ENCODE results near the gene GPHN.

Gene GPHN

DNA sequence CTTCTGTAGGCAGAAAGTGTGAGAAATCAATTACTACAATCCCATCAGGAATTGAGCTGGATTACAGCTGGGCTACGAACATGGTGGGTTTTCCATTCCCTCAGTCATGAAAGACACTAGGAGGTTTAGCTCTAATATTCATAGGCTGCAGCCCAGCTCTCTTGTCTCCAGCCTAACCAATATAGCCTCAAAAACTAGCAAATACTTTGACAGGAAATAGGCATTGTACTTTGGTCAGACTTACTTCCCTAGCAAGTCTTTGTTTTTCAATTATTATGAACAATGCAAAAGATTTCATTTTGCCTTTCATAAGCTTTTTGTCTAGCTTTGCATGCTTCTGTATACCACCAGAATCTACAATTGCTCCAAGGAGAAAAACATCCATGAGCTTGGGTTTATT lies 296.2 kb downstream of the GPHN start:
- no peak for DNase-seq
- H3K4me3 ChIP-seq (ENCODE audit: low read depth, low read length) = no peak overlapping the region
- no peaks in the 10 kb centered on the region for H3K27me3 ChIP-seq
- TF ChIP-seq, protein P1, sequence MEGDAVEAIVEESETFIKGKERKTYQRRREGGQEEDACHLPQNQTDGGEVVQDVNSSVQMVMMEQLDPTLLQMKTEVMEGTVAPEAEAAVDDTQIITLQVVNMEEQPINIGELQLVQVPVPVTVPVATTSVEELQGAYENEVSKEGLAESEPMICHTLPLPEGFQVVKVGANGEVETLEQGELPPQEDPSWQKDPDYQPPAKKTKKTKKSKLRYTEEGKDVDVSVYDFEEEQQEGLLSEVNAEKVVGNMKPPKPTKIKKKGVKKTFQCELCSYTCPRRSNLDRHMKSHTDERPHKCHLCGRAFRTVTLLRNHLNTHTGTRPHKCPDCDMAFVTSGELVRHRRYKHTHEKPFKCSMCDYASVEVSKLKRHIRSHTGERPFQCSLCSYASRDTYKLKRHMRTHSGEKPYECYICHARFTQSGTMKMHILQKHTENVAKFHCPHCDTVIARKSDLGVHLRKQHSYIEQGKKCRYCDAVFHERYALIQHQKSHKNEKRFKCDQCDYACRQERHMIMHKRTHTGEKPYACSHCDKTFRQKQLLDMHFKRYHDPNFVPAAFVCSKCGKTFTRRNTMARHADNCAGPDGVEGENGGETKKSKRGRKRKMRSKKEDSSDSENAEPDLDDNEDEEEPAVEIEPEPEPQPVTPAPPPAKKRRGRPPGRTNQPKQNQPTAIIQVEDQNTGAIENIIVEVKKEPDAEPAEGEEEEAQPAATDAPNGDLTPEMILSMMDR (IDR thresholded peaks at IDR 0.05; ENCODE audit: low read depth, low read length) = no peak
- peaks cover 9% of the 10 kb centered on the region for H3K9me3 ChIP-seq
- H3K36me3 ChIP-seq = no peaks in the 10 kb centered on the region
- H3K4me1 ChIP-seq = no peaks in the 10 kb centered on the region

DNA sequence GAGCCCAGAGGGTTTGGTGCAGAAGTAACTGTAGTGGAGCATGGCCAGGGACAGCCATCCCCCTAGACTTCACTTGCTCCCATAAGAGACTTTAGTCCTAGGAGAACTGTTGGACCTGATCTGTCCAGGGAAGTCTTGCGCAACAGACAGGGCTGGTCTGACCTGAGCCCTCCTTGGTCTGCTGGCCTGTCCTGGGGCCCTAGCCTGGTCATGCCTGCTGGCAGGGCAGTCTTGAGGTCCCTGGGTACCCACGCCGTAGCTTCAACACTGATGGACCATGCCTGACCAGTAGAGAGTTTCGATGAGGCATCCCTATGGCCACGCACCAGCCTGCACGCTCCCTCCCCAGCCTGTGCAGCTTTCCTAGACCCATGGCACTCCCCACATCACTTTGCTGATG lies 305.7 kb downstream of the GPHN start:
- H3K9me3 ChIP-seq = 0 out of 2 replicates have a peak, but pooled peaks cover 2% of the 10 kb centered on the region
- H3K4me3 ChIP-seq (ENCODE audit: low read depth, low read length) = no peak overlapping the region
- peaks cover 5% of the 10 kb centered on the region for H3K36me3 ChIP-seq
- no peaks in the 10 kb centered on the region for H3K27me3 ChIP-seq
- TF ChIP-seq, protein P1 (IDR thresholded peaks at IDR 0.05; ENCODE audit: low read depth, low read length) = no peak
- no peak for DNase-seq
- H3K4me1 ChIP-seq = no peaks in the 10 kb centered on the region

DNA sequence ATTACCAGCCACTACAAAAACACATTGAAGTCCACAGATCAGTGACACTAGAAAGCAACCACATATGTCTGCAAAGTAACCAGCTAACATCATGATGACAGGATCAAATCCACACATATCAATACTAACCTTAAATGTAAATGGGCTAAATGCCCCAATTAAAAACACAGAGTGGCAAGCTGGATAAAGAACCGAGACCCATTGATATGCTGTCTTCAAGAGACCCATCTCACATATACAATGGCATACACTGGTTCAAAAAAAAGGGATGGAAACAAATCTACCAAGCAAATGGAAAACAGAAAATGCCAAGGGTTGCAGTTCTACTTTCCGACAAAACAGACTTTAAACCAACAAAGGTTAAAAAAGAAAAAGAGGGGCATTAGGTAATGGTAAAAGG lies 307.7 kb downstream of the GPHN start:
- no peaks in the 10 kb centered on the region for H3K27me3 ChIP-seq
- peaks cover 5% of the 10 kb centered on the region for H3K36me3 ChIP-seq
- 0 out of 2 replicates have a peak, but pooled peaks cover 2% of the 10 kb centered on the region for H3K9me3 ChIP-seq

DNA sequence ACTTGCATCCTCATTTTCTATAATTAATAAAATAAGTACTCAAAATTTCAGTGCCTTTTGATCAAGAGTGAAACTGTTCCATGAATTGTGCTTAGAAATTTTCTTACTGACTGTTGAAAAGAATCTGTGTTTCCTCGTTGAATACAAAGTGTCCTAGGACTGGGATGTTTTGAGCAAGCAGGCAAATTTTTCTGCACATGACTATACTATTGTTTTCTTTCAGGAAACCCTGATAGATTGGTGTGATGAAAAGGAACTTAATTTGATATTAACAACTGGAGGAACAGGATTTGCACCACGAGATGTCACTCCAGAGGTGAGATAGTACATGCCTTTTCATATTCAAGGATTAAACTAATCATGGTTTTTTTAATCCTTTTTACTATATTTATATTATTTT lies 316.3 kb downstream of the GPHN start:
- no peak for DNase-seq
- H3K27me3 ChIP-seq = no peaks in the 10 kb centered on the region
- H3K4me1 ChIP-seq = no peaks in the 10 kb centered on the region
- no peaks in the 10 kb centered on the region; the same call in 1 of the 2 replicates for H3K36me3 ChIP-seq
- no peaks in the 10 kb centered on the region for H3K9me3 ChIP-seq
- no peak overlapping the region for H3K4me3 ChIP-seq (ENCODE audit: low read depth, low read length)
- TF ChIP-seq, protein P1 (IDR thresholded peaks at IDR 0.05; ENCODE audit: low read depth, low read length) = no peak

More for the DNA sequence above, 307.7 kb downstream of the GPHN start:
- DNase-seq = no peak
- TF ChIP-seq, protein P1 (IDR thresholded peaks at IDR 0.05; ENCODE audit: low read depth, low read length) = no peak
- Histone ChIP-seq H3K4me1 (no peaks in the 10 kb centered on the region), H3K4me3 (ENCODE audit: low read depth, low read length) (no peak overlapping the region)

DNA sequence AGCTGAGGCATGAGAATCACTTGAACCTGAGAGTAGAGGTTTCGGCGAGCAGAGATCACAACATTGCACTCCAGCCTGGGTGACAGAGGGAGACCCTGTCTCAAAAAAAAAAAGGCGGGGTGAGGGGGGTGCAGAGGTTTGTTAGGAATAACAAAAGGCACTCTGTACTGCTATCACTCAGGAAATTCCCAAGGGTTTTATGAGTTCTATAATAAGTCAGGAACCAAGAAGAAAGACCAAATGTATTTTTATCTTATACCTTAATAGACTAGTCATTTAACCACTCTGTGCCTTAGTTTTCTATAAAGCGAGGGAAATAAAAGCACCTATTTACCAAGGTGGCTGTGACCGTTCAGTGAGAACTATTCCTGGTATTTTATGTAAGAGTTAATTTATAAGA lies 319.2 kb downstream of the GPHN start:
- Histone ChIP-seq H3K4me1 (no peaks in the 10 kb centered on the region), H3K36me3 (no peaks in the 10 kb centered on the region; the same call in 1 of the 2 replicates), H3K9me3 (no peaks in the 10 kb centered on the region), H3K4me3 (ENCODE audit: low read depth, low read length) (no peak overlapping the region), H3K27me3 (no peaks in the 10 kb centered on the region)
- TF ChIP-seq, protein P1 (IDR thresholded peaks at IDR 0.05; ENCODE audit: low read depth, low read length) = no peak
- no peak for DNase-seq

DNA sequence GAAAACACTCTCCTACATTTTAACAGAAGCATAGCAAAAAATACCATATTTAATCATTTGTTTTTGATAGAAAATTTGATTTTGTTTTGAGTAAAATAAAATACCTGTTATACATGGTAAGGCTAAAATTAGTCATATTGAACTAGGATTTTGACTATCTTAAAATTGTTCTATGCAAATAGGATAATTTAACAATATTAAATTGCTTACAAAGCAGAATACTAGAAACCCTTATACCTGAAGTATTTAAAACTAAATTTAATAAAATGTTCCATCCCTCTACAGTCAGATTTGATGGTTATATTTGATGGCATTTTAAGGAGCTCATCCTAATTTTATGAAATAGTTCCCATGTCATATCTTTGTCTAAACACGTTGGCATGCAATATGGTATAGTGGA lies 323.2 kb downstream of the GPHN start:
- Histone ChIP-seq H3K4me1 (no peaks in the 10 kb centered on the region), H3K36me3 (no peaks in the 10 kb centered on the region; the same call in 1 of the 2 replicates), H3K27me3 (no peaks in the 10 kb centered on the region), H3K4me3 (ENCODE audit: low read depth, low read length) (no peak overlapping the region), H3K9me3 (no peaks in the 10 kb centered on the region)
- TF ChIP-seq, protein P1 (IDR thresholded peaks at IDR 0.05; ENCODE audit: low read depth, low read length) = no peak
- no peak for DNase-seq

All from BE2C (cell line).